COLO829 (cell line): Measurements from ENCODE around the gene LRBA.
A peak's percentile ranks its signal among the peaks of the same experiment; 100 is the strongest.

Experiments
- DNase-seq: peaks from one replicate; pipeline ENCODE4 v3.0.0; 2012; ENCODE audit warnings: low spot score

LRBA gene

GRCh38 chr4:150493851-150494250 lies 521.2 kb downstream of the LRBA start:
- no peak for DNase-seq

- DNase-seq: no peak
Measured at GRCh38 chr4:150491132-150492049, 523.7 kb downstream of the LRBA start.

- DNase-seq: no peak
Measured at GRCh38 chr4:150482581-150482980, 532.5 kb downstream of the LRBA start.

GRCh38 chr4:150479657-150480056 lies 535.4 kb downstream of the LRBA start:
- no peak for DNase-seq

- no peak for DNase-seq
Measured at GRCh38 chr4:150477869-150478268, 537.2 kb downstream of the LRBA start.

GRCh38 chr4:150476776-150477175 lies 538.3 kb downstream of the LRBA start:
- DNase-seq: no peak

- DNase-seq: no peak
Measured at GRCh38 chr4:150475763-150476162, 539.3 kb downstream of the LRBA start.

- no peak for DNase-seq
Measured at GRCh38 chr4:150464523-150464922, 550.6 kb downstream of the LRBA start.

- no peak for DNase-seq
Measured at GRCh38 chr4:150462743-150463142, 552.3 kb downstream of the LRBA start.

- no peak for DNase-seq
Measured at GRCh38 chr4:150461957-150462356, 553.1 kb downstream of the LRBA start.

GRCh38 chr4:150457802-150458201 lies 557.3 kb downstream of the LRBA start:
- DNase-seq: no peak

- no peak for DNase-seq
Measured at GRCh38 chr4:150451883-150452282, 563.2 kb downstream of the LRBA start.

- DNase-seq: no peak
Measured at GRCh38 chr4:150447356-150447755, 567.7 kb downstream of the LRBA start.

- DNase-seq: no peak
Measured at GRCh38 chr4:150439451-150439933, 575.6 kb downstream of the LRBA start.

GRCh38 chr4:150436598-150437370 lies 578.3 kb downstream of the LRBA start:
- no peak for DNase-seq

- DNase-seq: no peak
Measured at GRCh38 chr4:150431221-150431620, 583.9 kb downstream of the LRBA start.

GRCh38 chr4:150425161-150425560 lies 589.9 kb downstream of the LRBA start:
- no peak for DNase-seq

GRCh38 chr4:150423503-150423902 lies 591.6 kb downstream of the LRBA start:
- DNase-seq: no peak

GRCh38 chr4:150423074-150423473 lies 592.0 kb downstream of the LRBA start:
- no peak for DNase-seq

- DNase-seq: no peak
Measured at GRCh38 chr4:150421612-150422011, 593.5 kb downstream of the LRBA start.

- no peak for DNase-seq
Measured at GRCh38 chr4:150419939-150420338, 595.1 kb downstream of the LRBA start.

- peak; percentile 60 for DNase-seq
Measured at GRCh38 chr4:150418757-150419410, 596.2 kb downstream of the LRBA start.
